Mammary epithelial cell (primary cell): ENCODE data around the gene ALK.

Experiments used
- EZH2 ChIP-seq: IDR thresholded peaks from 2 replicates; pipeline ENCODE4 v1.6.1; 2012; ENCODE audit warnings: low read length, inconsistent platforms, borderline replicate concordance
- TF ChIP-seq, protein P1 (sequence below), 2 donors: IDR thresholded peaks in 1 of 2; conservative IDR thresholded peaks in 1 of 2; 2 replicates each; pipeline ENCODE4 v1.5.1; 2011 to 2012; ENCODE audit warnings: inconsistent platforms in 2 of 2, low read length in 2 of 2, mild to moderate bottlenecking in 2 of 2, control low read depth in 1 of 2, low read depth in 1 of 2; ENCODE audit not compliant: insufficient read depth in 1 of 2; ENCODE audit errors: extremely low read depth in 1 of 2

GRCh38 chr2:29699045-29699444 is 222.3 kb downstream of the ALK start:
- no peak for TF ChIP-seq EZH2
- TF ChIP-seq, protein P1, sequence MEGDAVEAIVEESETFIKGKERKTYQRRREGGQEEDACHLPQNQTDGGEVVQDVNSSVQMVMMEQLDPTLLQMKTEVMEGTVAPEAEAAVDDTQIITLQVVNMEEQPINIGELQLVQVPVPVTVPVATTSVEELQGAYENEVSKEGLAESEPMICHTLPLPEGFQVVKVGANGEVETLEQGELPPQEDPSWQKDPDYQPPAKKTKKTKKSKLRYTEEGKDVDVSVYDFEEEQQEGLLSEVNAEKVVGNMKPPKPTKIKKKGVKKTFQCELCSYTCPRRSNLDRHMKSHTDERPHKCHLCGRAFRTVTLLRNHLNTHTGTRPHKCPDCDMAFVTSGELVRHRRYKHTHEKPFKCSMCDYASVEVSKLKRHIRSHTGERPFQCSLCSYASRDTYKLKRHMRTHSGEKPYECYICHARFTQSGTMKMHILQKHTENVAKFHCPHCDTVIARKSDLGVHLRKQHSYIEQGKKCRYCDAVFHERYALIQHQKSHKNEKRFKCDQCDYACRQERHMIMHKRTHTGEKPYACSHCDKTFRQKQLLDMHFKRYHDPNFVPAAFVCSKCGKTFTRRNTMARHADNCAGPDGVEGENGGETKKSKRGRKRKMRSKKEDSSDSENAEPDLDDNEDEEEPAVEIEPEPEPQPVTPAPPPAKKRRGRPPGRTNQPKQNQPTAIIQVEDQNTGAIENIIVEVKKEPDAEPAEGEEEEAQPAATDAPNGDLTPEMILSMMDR (conservative IDR thresholded peaks at IDR 0.05 in 1 of 2, IDR thresholded peaks at IDR 0.05 in 1 of 2; ENCODE audit: extremely low read depth in 1 of 2, insufficient read depth in 1 of 2, low read depth in 1 of 2, low read length in 2 of 2): no peak
